ENCODE data around the gene TLR1. TPM values are rescaled to one million over a fixed set of nuclear protein-coding genes. Genes with fewer than 3 reads are reported as not detected.

TLR1 gene
- total RNA-seq, 1 donor from 2014 or later = 3.1 TPM

- no peak for DNase-seq (ENCODE audit: low spot score, unreplicated experiment)
- peaks cover 13% of the 10 kb centered on the region for H3K9me3 Mint-ChIP-seq (ENCODE audit: low read depth)
- peaks cover 5% of the 10 kb centered on the region for H3K36me3 Mint-ChIP-seq (ENCODE audit: insufficient read depth)
- TF ChIP-seq, protein P1, sequence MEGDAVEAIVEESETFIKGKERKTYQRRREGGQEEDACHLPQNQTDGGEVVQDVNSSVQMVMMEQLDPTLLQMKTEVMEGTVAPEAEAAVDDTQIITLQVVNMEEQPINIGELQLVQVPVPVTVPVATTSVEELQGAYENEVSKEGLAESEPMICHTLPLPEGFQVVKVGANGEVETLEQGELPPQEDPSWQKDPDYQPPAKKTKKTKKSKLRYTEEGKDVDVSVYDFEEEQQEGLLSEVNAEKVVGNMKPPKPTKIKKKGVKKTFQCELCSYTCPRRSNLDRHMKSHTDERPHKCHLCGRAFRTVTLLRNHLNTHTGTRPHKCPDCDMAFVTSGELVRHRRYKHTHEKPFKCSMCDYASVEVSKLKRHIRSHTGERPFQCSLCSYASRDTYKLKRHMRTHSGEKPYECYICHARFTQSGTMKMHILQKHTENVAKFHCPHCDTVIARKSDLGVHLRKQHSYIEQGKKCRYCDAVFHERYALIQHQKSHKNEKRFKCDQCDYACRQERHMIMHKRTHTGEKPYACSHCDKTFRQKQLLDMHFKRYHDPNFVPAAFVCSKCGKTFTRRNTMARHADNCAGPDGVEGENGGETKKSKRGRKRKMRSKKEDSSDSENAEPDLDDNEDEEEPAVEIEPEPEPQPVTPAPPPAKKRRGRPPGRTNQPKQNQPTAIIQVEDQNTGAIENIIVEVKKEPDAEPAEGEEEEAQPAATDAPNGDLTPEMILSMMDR (IDR thresholded peaks at IDR 0.05; ENCODE audit: unreplicated experiment) = no peak
- H3K27ac Mint-ChIP-seq = no peak overlapping the region
- H3K4me1 Mint-ChIP-seq (ENCODE audit: low read depth) = no peaks in the 10 kb centered on the region
- H3K27me3 Mint-ChIP-seq = peaks cover 9% of the 10 kb centered on the region
- no peak overlapping the region for H3K4me3 Mint-ChIP-seq (ENCODE audit: low read depth)
These were observed 19.2 kb upstream of the TLR1 start for GRCh38 chr4:38823766-38824165.

DNA sequence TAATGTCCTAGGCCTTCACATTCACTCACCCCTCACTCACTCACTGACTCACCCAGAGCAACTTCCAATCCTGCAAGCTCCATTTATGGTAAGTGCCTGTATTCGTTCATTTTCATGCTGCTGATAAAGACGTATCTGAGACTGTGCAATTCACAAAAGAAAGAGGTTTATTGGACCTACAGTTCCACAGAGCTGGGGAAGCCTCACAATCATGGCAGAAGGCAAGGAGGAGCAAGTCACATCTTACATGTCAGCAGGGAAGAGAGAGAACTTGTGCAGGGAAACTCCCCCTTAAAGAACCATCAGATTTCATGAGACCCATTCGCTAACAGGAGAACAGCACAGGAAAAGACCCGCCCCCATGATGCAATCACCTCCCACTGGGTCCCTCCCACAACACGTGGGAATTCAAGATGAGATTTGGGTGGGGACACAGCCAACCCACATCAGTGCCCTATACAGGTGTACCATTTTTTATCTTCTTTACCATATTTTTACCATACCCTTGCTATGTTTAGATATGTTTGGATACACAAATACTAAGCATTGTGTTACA, 18.2 kb upstream of the TLR1 start:
- Mint-ChIP-seq H3K27ac (no peak overlapping the region), H3K4me1 (ENCODE audit: low read depth) (no peaks in the 10 kb centered on the region), H3K36me3 (ENCODE audit: insufficient read depth) (peaks cover 5% of the 10 kb centered on the region), H3K4me3 (ENCODE audit: low read depth) (no peak overlapping the region), H3K9me3 (ENCODE audit: low read depth) (peaks cover 13% of the 10 kb centered on the region), H3K27me3 (peaks cover 9% of the 10 kb centered on the region)
- TF ChIP-seq, protein P1 (IDR thresholded peaks at IDR 0.05; ENCODE audit: unreplicated experiment) = no peak
- DNase-seq (ENCODE audit: low spot score, unreplicated experiment) = no peak

- Mint-ChIP-seq H3K36me3 (ENCODE audit: insufficient read depth) (peaks cover 5% of the 10 kb centered on the region), H3K4me3 (ENCODE audit: low read depth) (no peak overlapping the region), H3K27ac (no peak overlapping the region), H3K4me1 (ENCODE audit: low read depth) (no peaks in the 10 kb centered on the region), H3K27me3 (peaks cover 9% of the 10 kb centered on the region), H3K9me3 (ENCODE audit: low read depth) (peaks cover 13% of the 10 kb centered on the region)
- TF ChIP-seq, protein P1 (IDR thresholded peaks at IDR 0.05; ENCODE audit: unreplicated experiment) = no peak
- DNase-seq (ENCODE audit: low spot score, unreplicated experiment) = no peak
These were observed 17.1 kb upstream of the TLR1 start for GRCh38 chr4:38821739-38822138.

DNA sequence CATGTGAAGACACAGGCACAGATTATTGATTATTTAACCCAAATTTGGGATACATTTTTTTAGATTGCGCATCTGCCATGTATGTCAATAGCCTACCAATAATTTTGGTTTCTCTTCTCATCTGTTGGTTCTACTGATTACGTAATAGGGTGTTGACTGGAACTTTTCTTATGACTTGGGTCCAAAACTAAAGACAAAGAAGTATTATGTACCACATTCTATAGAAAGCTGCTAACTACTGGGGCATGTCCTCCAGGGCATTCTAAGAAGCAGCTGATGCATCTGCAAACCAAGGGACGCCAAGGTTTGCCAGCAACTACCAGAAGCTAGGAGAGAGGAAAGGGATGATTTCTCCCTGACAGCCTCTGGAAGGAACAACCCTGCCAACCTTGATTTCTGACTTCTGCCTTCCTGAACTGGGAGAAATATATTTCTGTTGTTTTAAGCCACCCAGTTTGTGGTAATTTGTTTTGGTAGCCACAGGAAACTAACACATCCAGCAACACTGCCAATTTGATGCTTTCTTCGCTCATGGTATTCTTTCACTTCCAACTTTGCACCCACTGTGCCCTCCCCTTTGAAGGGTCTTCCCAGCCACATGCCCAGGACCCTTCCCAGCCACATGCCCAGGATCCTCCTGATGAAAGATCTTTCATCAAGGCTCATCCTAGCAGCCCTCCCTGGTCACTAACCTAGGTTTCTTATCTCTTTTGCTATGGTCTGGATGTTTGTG, 15.9 kb upstream of the TLR1 start:
- Mint-ChIP-seq H3K4me1 (ENCODE audit: low read depth) (peaks cover 3% of the 10 kb centered on the region), H3K4me3 (ENCODE audit: low read depth) (no peak overlapping the region), H3K36me3 (ENCODE audit: insufficient read depth) (peaks cover 5% of the 10 kb centered on the region), H3K27ac (no peak overlapping the region), H3K27me3 (peaks cover 9% of the 10 kb centered on the region), H3K9me3 (ENCODE audit: low read depth) (peaks cover 13% of the 10 kb centered on the region)
- DNase-seq (ENCODE audit: low spot score, unreplicated experiment) = no peak
- TF ChIP-seq, protein P1 (IDR thresholded peaks at IDR 0.05; ENCODE audit: unreplicated experiment) = no peak

GRCh38 chr4:38819569-38819968, 15.0 kb upstream of the TLR1 start:
- Mint-ChIP-seq H3K4me3 (ENCODE audit: low read depth) (no peak overlapping the region), H3K4me1 (ENCODE audit: low read depth) (peaks cover 3% of the 10 kb centered on the region), H3K36me3 (ENCODE audit: insufficient read depth) (peaks cover 5% of the 10 kb centered on the region), H3K27me3 (peaks cover 9% of the 10 kb centered on the region), H3K9me3 (ENCODE audit: low read depth) (peaks cover 17% of the 10 kb centered on the region), H3K27ac (no peak overlapping the region)
- TF ChIP-seq, protein P1 (IDR thresholded peaks at IDR 0.05; ENCODE audit: unreplicated experiment) = no peak
- DNase-seq (ENCODE audit: low spot score, unreplicated experiment) = no peak

Data from progenitor cell of endocrine pancreas (in vitro differentiated cells).